ENCODE results near the gene TSHB. TPM values are rescaled to one million over a fixed set of nuclear protein-coding genes. Genes with fewer than 3 reads are reported as not detected.

Gene TSHB
- total RNA-seq (not detected), polyA plus RNA-seq (ENCODE audit: insufficient read depth, low read depth, low replicate concordance) (not detected)
- long read RNA-seq, donor 1: 0 reads
- long read RNA-seq, donor 2: 0 reads

DNA sequence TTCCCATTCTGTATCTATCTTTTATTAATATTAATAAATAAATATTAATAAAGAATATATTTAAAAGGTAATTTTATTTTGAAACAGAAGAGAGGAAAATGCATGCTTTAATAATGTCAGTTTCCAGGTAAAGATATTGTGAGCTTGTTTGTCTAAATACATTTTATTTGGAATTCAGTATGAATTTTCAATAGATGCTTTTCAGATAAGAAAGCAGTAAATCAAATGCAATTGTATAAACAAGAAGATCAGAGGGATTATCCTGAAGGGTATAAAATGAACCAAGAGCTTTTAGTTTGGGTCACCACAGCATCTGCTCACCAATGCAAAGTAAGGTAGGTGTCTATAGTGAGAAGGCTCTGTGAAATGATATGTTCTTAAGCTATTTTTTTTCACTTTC, at the start of gene TSHB:
Gene TSHB, plus strand, starts transcription at position 301 of the 400 bp plus-strand sequence. CDS start 3,537 bp downstream, outside the sequence.
- no peak for DNase-seq
- Histone ChIP-seq H3K9me3 (no peaks in the 10 kb centered on the region), H3K4me3 (no peak within 1 kb of the TSS), H3K36me3 (ENCODE audit: low read depth, missing control alignments) (no peaks in the 10 kb centered on the region), H3K27ac (no peak within 1 kb of the TSS), H3K4me1 (no peaks in the 10 kb centered on the region), H3K27me3 (no peaks in the 10 kb centered on the region)
- intact Hi-C loops (cut with DNase I; ENCODE audit: low total_unique reads): no loop called here
- TF ChIP-seq POLR2A (IDR thresholded peaks at IDR 0.05): no peak
- TF ChIP-seq, protein P1, sequence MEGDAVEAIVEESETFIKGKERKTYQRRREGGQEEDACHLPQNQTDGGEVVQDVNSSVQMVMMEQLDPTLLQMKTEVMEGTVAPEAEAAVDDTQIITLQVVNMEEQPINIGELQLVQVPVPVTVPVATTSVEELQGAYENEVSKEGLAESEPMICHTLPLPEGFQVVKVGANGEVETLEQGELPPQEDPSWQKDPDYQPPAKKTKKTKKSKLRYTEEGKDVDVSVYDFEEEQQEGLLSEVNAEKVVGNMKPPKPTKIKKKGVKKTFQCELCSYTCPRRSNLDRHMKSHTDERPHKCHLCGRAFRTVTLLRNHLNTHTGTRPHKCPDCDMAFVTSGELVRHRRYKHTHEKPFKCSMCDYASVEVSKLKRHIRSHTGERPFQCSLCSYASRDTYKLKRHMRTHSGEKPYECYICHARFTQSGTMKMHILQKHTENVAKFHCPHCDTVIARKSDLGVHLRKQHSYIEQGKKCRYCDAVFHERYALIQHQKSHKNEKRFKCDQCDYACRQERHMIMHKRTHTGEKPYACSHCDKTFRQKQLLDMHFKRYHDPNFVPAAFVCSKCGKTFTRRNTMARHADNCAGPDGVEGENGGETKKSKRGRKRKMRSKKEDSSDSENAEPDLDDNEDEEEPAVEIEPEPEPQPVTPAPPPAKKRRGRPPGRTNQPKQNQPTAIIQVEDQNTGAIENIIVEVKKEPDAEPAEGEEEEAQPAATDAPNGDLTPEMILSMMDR (IDR thresholded peaks at IDR 0.05): no peak

DNA sequence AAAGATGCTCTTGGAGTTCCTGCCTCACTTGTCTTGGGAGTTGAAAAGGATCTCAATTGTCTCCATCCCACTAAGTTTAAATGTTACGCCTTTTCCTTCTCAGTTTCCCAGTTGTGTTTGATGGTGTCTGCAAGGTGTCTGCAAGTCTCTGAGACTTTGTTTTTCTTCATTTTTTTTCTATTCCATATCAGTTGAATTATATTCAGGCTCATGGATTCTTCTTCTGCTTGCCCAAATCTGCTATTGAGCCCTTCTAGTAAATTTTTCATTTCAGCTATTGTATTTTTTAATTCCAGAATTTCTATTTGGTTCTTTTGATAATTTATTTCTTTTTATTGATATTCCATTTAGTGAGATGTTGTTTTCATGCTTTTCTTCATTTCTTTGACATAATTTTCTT, 47.4 kb upstream of the TSHB start:
- Histone ChIP-seq H3K36me3 (ENCODE audit: low read depth, missing control alignments) (no peaks in the 10 kb centered on the region), H3K27me3 (no peaks in the 10 kb centered on the region), H3K9me3 (no peaks in the 10 kb centered on the region), H3K27ac (no peak overlapping the region), H3K4me1 (no peaks in the 10 kb centered on the region), H3K4me3 (no peak overlapping the region)
- intact Hi-C loops (cut with DNase I; ENCODE audit: low total_unique reads): no loop called here
- WGBS, 2 donors: 45 to 55% methylated on average over 1 of the region's 1 CpG
- no peak for DNase-seq
- TF ChIP-seq POLR2A (IDR thresholded peaks at IDR 0.05): no peak
- TF ChIP-seq, protein P1 (IDR thresholded peaks at IDR 0.05): no peak

DNA sequence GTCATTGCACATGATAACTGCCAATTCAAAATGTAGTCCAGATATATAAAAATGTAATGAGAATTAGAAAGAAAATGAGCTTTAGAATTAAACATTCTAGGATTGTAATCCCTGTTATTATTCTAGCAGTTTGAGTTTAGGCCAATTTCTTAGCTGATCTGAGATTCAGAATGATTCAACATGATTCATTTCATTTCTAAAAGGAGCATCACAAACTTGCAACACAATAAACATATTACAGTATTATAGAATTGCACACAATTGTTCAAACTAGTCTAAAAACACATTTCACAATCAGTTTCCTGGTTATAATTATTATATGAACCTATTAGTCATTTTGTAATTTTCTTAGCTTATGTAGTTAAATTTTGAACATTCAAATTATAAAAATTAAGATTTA, 43.3 kb upstream of the TSHB start:
- H3K4me3 ChIP-seq: no peak overlapping the region
- H3K36me3 ChIP-seq (ENCODE audit: low read depth, missing control alignments): no peaks in the 10 kb centered on the region
- no peak for DNase-seq
- no peaks in the 10 kb centered on the region for H3K9me3 ChIP-seq
- intact Hi-C loops (cut with DNase I; ENCODE audit: low total_unique reads): no loop called here
- H3K27ac ChIP-seq: no peak overlapping the region
- no peaks in the 10 kb centered on the region for H3K4me1 ChIP-seq
- TF ChIP-seq POLR2A (IDR thresholded peaks at IDR 0.05): no peak
- TF ChIP-seq, protein P1 (IDR thresholded peaks at IDR 0.05): no peak
- H3K27me3 ChIP-seq: no peaks in the 10 kb centered on the region

DNA sequence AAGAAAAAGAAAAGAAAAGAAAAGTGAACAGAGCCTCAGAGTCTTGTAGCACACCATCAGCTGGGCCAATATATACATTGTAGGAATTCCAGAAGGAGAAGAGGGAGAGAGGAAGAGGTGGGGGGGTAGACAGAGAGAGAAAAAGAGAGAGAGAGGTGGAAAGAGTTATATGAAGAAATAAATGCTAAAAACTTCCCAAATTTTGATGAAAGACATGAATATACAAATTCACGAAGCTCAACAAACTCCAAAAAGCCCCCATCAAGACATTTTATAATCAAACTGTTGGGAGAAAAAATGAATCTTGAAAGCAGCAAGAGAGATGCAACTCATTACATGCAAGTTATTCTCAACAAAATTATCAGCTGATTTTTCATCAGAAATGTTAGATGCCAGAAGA, 41.5 kb upstream of the TSHB start:
- intact Hi-C loops (cut with DNase I; ENCODE audit: low total_unique reads): no loop called here
- no peaks in the 10 kb centered on the region for H3K4me1 ChIP-seq
- H3K27me3 ChIP-seq: no peaks in the 10 kb centered on the region
- TF ChIP-seq, protein P1 (IDR thresholded peaks at IDR 0.05): no peak
- TF ChIP-seq POLR2A (IDR thresholded peaks at IDR 0.05): no peak
- H3K27ac ChIP-seq: no peak overlapping the region
- H3K9me3 ChIP-seq: no peaks in the 10 kb centered on the region
- H3K4me3 ChIP-seq: no peak overlapping the region
- no peak for DNase-seq
- 86 to 95% methylated on average over 1 of the region's 1 CpG for WGBS, 2 donors
- no peaks in the 10 kb centered on the region for H3K36me3 ChIP-seq (ENCODE audit: low read depth, missing control alignments)

DNA sequence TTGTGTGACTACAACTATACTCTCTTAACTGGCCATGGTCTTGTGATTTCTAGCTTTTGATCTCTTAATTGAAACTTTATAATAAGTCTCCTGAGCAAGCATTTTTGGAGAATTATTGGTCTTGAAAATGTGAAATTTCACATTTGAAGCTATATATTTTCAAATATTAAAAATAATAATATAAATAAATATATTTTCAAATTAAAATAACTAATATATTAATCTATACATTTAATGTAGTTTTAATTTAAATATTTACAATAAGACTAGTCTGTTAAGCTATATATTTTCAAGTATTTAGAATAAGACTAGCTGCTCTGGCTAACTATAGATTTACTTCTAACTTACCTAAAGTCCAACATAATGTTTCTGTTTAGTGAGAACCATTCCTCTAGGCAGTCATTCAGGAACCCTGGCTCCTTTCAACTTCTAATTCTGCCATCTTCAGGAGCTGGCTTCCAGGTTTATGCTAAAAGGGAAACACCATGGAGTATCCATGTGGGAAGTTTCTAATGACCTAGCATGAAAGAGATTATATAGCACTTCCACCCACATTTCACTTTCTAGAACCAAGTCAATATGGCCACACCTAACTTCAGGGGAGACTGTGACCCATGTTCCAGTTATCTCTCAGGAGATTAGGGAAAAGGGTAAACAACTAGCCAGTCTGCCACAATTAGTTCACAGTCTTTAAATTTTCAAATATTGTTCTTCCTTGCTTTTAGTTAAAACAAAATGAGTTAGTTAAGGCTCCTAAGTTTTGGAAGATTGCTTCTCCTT, 31.9 kb upstream of the TSHB start:
- intact Hi-C loops (cut with DNase I; ENCODE audit: low total_unique reads): no loop called here

More for the DNA sequence above, 31.9 kb upstream of the TSHB start:
- no peak for DNase-seq
- Histone ChIP-seq H3K36me3 (ENCODE audit: low read depth, missing control alignments) (no peaks in the 10 kb centered on the region), H3K27ac (no peak overlapping the region), H3K9me3 (no peaks in the 10 kb centered on the region), H3K4me3 (no peak overlapping the region), H3K4me1 (no peaks in the 10 kb centered on the region), H3K27me3 (no peaks in the 10 kb centered on the region)
- TF ChIP-seq POLR2A (IDR thresholded peaks at IDR 0.05): no peak
- TF ChIP-seq, protein P1 (IDR thresholded peaks at IDR 0.05): no peak
